Neural cell (in vitro differentiated cells): ENCODE measurements around the gene RPAP2.

Experiments used
- CTCF ChIP-seq: fragments of 450-650 bp; IDR thresholded peaks from 2 replicates; pipeline ENCODE4 v1.5.1; 2014; ENCODE audit warnings: antibody characterized with exemption, mild to moderate bottlenecking, moderate library complexity; ENCODE audit not compliant: poor library complexity, severe bottlenecking
- EP300 ChIP-seq: fragments of 450-650 bp; conservative IDR thresholded peaks from 2 replicates; pipeline ENCODE4 v1.6.1; 2014; ENCODE audit warnings: antibody characterized with exemption, mild to moderate bottlenecking, moderate library complexity; ENCODE audit not compliant: poor library complexity, severe bottlenecking
- EZH2 ChIP-seq: fragments of 200-600, 300-800 bp; shearing (Covaris generic), sonication (generic); IDR thresholded peaks from 2 replicates; pipeline ENCODE4 v1.6.1; 2014; ENCODE audit warnings: antibody characterized with exemption, low read length, borderline replicate concordance, mild to moderate bottlenecking; ENCODE audit not compliant: insufficient read depth, poor library complexity, severe bottlenecking
- MXI1 ChIP-seq: fragments of 450-650 bp; conservative IDR thresholded peaks from 2 replicates; pipeline ENCODE4 v1.6.1; 2014; ENCODE audit warnings: antibody characterized with exemption, mild to moderate bottlenecking; ENCODE audit not compliant: poor library complexity, severe bottlenecking
- POLR2AphosphoS5 ChIP-seq: IDR thresholded peaks from 2 replicates; pipeline ENCODE4 v1.6.1; 2012
- RAD21 ChIP-seq: fragments of 450-650 bp; conservative IDR thresholded peaks from 2 replicates; pipeline ENCODE4 v1.6.1; 2014; ENCODE audit warnings: antibody characterized with exemption, mild to moderate bottlenecking, moderate library complexity
- TAF1 ChIP-seq: IDR thresholded peaks from 2 replicates; pipeline ENCODE4 v1.6.1; 2012; ENCODE audit warnings: low read depth

- TF ChIP-seq EP300 (no peak), POLR2AphosphoS5 (no peak), RAD21 (no peak), EZH2 (no peak), CTCF (no peak), MXI1 (no peak), TAF1 (no peak)
Measured at GRCh38 chr1:92411511-92411910, 112.7 kb downstream of the RPAP2 start.
